GM18511 (cell line): ENCODE results near the gene PDE8A.

Source experiments
- ATAC-seq: cut with Tn5 transposase; IDR thresholded peaks from one replicate; pipeline ENCODE4 v1.9.1; 2021; ENCODE audit warnings: mild to moderate bottlenecking, moderate library complexity; ENCODE audit not compliant: unreplicated experiment

Gene PDE8A

GRCh38 chr15:85118581-85118980 lies 136.9 kb downstream of the PDE8A start:
- ATAC-seq = no peak

GRCh38 chr15:85120351-85121113 lies 138.9 kb downstream of the PDE8A start:
- ATAC-seq = no peak

GRCh38 chr15:85124173-85124572 lies 142.5 kb downstream of the PDE8A start:
- ATAC-seq = no peak

GRCh38 chr15:85125056-85125661 lies 143.5 kb downstream of the PDE8A start:
- ATAC-seq = no peak

GRCh38 chr15:85128621-85129020 lies 147.0 kb downstream of the PDE8A start:
- no peak for ATAC-seq

- no peak for ATAC-seq
Observed at GRCh38 chr15:85129881-85130280, 148.2 kb downstream of the PDE8A start.

GRCh38 chr15:85131915-85132314 lies 150.3 kb downstream of the PDE8A start:
- ATAC-seq = no peak

- ATAC-seq = no peak
Observed at GRCh38 chr15:85133709-85134108, 152.1 kb downstream of the PDE8A start.

- ATAC-seq = no peak
Observed at GRCh38 chr15:85137489-85138168, 156.0 kb downstream of the PDE8A start.

GRCh38 chr15:85139391-85139790 lies 157.7 kb downstream of the PDE8A start:
- ATAC-seq = no peak

GRCh38 chr15:85141726-85142125 lies 160.1 kb downstream of the PDE8A start:
- no peak for ATAC-seq

GRCh38 chr15:85142312-85142711 lies 160.7 kb downstream of the PDE8A start:
- ATAC-seq = no peak

GRCh38 chr15:85149465-85150129 lies 167.9 kb downstream of the PDE8A start:
- ATAC-seq = no peak

- no peak for ATAC-seq
Observed at GRCh38 chr15:85150130-85150480, 168.4 kb downstream of the PDE8A start.

- no peak for ATAC-seq
Observed at GRCh38 chr15:85151145-85151544, 169.5 kb downstream of the PDE8A start.

- ATAC-seq = no peak
Observed at GRCh38 chr15:85151861-85152260, 170.2 kb downstream of the PDE8A start.

- ATAC-seq = no peak
Observed at GRCh38 chr15:85154061-85154460, 172.4 kb downstream of the PDE8A start.

- ATAC-seq = no peak
Observed at GRCh38 chr15:85155360-85155759, 173.7 kb downstream of the PDE8A start.

GRCh38 chr15:85155857-85156256 lies 174.2 kb downstream of the PDE8A start:
- ATAC-seq = no peak

GRCh38 chr15:85157344-85157743 lies 175.7 kb downstream of the PDE8A start:
- no peak for ATAC-seq

GRCh38 chr15:85162237-85162636 lies 180.6 kb downstream of the PDE8A start:
- no peak for ATAC-seq
